ENCODE data around the gene MINDY1. TPM values are rescaled to one million over a fixed set of nuclear protein-coding genes. Genes with fewer than 3 reads are reported as not detected.

MINDY1 gene
- polyA plus RNA-seq, 1 experiment, result 12.8 TPM

- CTCF ChIA-PET, result no interaction called here
Observed at GRCh38 chr1:151036356-151036755, 29.7 kb upstream of the MINDY1 start, which contains the start of gene BNIPL. BNIPL (plus strand) TSS chr1:151036586; CDS start chr1:151036726, 140 bp downstream.

GRCh38 chr1:151035167-151035566, 28.5 kb upstream of the MINDY1 start:
- Histone ChIP-seq H3K4me3 (ENCODE audit: low read depth, low read length) (no peak overlapping the region), H3K9me3 (ENCODE audit: control insufficient read depth, insufficient read depth, low read length) (no peaks in the 10 kb centered on the region), H3K27me3 (ENCODE audit: control insufficient read depth, insufficient read depth, low read length) (no peaks in the 10 kb centered on the region), H3K27ac (ENCODE audit: low read depth, low read length) (no peak overlapping the region)
- DNase-seq (ENCODE audit: low read depth, low spot score), result no peak
- CTCF ChIA-PET, result no interaction called here
- TF ChIP-seq CTCF (IDR thresholded peaks at IDR 0.05; ENCODE audit: low read depth, low read length), result no peak
- POLR2A ChIA-PET, result no interaction called here

More at GRCh38 chr1:151036356-151036755, 29.7 kb upstream of the MINDY1 start, which contains the start of gene BNIPL:
- no peak for TF ChIP-seq CTCF (IDR thresholded peaks at IDR 0.05; ENCODE audit: low read depth, low read length)
- Histone ChIP-seq H3K4me3 (ENCODE audit: low read depth, low read length) (no peak within 1 kb of the TSS), H3K9me3 (ENCODE audit: control insufficient read depth, insufficient read depth, low read length) (no peaks in the 10 kb centered on the region), H3K27me3 (ENCODE audit: control insufficient read depth, insufficient read depth, low read length) (no peaks in the 10 kb centered on the region), H3K27ac (ENCODE audit: low read depth, low read length) (no peak within 1 kb of the TSS)
- POLR2A ChIA-PET, result no interaction called here
- no peak for DNase-seq (ENCODE audit: low read depth, low spot score)

- no peak for TF ChIP-seq CTCF (IDR thresholded peaks at IDR 0.05; ENCODE audit: low read depth, low read length)
- Histone ChIP-seq H3K4me3 (ENCODE audit: low read depth, low read length) (no peak overlapping the region), H3K27me3 (ENCODE audit: control insufficient read depth, insufficient read depth, low read length) (no peaks in the 10 kb centered on the region), H3K27ac (ENCODE audit: low read depth, low read length) (no peak overlapping the region), H3K9me3 (ENCODE audit: control insufficient read depth, insufficient read depth, low read length) (no peaks in the 10 kb centered on the region)
- ChIA-PET POLR2A (interaction anchor here (0.6 kb wide), 1 partner anchor 33 kb away, joined by 4 read pairs; no protein-coding TSS in a partner anchor), CTCF (no interaction called here)
- no peak for DNase-seq (ENCODE audit: low read depth, low spot score)
Observed at GRCh38 chr1:151032164-151032563, 25.5 kb upstream of the MINDY1 start.

GRCh38 chr1:151026460-151026859, 19.8 kb upstream of the MINDY1 start:
- Histone ChIP-seq H3K9me3 (ENCODE audit: control insufficient read depth, insufficient read depth, low read length) (no peaks in the 10 kb centered on the region), H3K27ac (ENCODE audit: low read depth, low read length) (no peak overlapping the region), H3K4me3 (ENCODE audit: low read depth, low read length) (no peak overlapping the region), H3K27me3 (ENCODE audit: control insufficient read depth, insufficient read depth, low read length) (no peaks in the 10 kb centered on the region)
- DNase-seq (ENCODE audit: low read depth, low spot score), result no peak
- no peak for TF ChIP-seq CTCF (IDR thresholded peaks at IDR 0.05; ENCODE audit: low read depth, low read length)
- POLR2A ChIA-PET, result no interaction called here
- CTCF ChIA-PET, result interaction anchor here (1.3 to 3.0 kb wide), 4 partner anchors 20 to 73 kb away, joined by 3 to 22 read pairs (median 3); partner anchors contain the start of gene C1orf56

GRCh38 chr1:151024540-151025146, 17.9 kb upstream of the MINDY1 start:
- H3K27me3 ChIP-seq (ENCODE audit: control insufficient read depth, insufficient read depth, low read length), result no peaks in the 10 kb centered on the region
- CTCF ChIA-PET, result interaction anchor here (0.6 to 3.0 kb wide), 15 partner anchors 13 to 316 kb away, joined by 3 to 27 read pairs (median 5); partner anchors contain the start of genes C1orf56, MINDY1 and TNFAIP8L2
- POLR2A ChIA-PET, result no interaction called here
- H3K9me3 ChIP-seq (ENCODE audit: control insufficient read depth, insufficient read depth, low read length), result no peaks in the 10 kb centered on the region
- peak; percentile 80 for TF ChIP-seq CTCF (IDR thresholded peaks at IDR 0.05; ENCODE audit: low read depth, low read length)
- H3K4me3 ChIP-seq (ENCODE audit: low read depth, low read length), result no peak overlapping the region
- no peak overlapping the region for H3K27ac ChIP-seq (ENCODE audit: low read depth, low read length)
- DNase-seq (ENCODE audit: low read depth, low spot score), result no peak
